Testis (tissue), 2 donors: ENCODE data around the gene EIF5A2.

Experiments used
- CTCF ChIP-seq, 3 experiments: fragments of 450-650 bp in 2 of 3; fragments of 200-600 bp in 1 of 3; sonication (generic) in 1 of 3; IDR thresholded peaks; one replicate each; pipeline ENCODE4 v1.5.1; 2016 to 2019; ENCODE audit warnings: antibody characterized with exemption in 3 of 3, mild to moderate bottlenecking in 2 of 3, moderate library complexity in 1 of 3
- POLR2A ChIP-seq: fragments of 450-650 bp; IDR thresholded peaks from one replicate; pipeline ENCODE4 v1.6.1; 2017; ENCODE audit warnings: antibody characterized with exemption, mild to moderate bottlenecking, moderate library complexity

- TF ChIP-seq POLR2A (no peak), CTCF (IDR thresholded peaks at IDR 0.05) (no peak)
Observed at GRCh38 chr3:170876537-170876936, 31.9 kb downstream of the EIF5A2 start.
